Prostate gland (tissue), 2 donors: ENCODE results near the gene SDR9C7. TPM values are rescaled to one million over a fixed set of nuclear protein-coding genes. Genes with fewer than 3 reads are reported as not detected.
"Not testable (repeated sequence)": the region's sequence is repeated elsewhere in the genome, so short reads cannot be mapped to it uniquely, and the experiment has no call there.

Source experiments
- DNase-seq: peaks from one replicate; pipeline ENCODE4 v3.0.0-alpha.2; 2019; ENCODE audit warnings: low spot score
- H3K27ac ChIP-seq, 2 donors: fragments of 200-600 bp; sonication (generic); 2 replicates each; pipeline ENCODE4 v1.5.1; 2017 to 2019
- H3K27me3 ChIP-seq: fragments of 200-600 bp; sonication (generic); replicated peaks from 2 replicates; pipeline ENCODE4 v1.5.1; 2019; ENCODE audit not compliant: insufficient read depth
- H3K36me3 ChIP-seq, 2 donors: fragments of 200-600 bp; sonication (generic); 1 replicate in 1 of 2; 2 replicates in 1 of 2; pipeline versions ENCODE4 v1.5.1 to v1.8.1; 2017 to 2019
- H3K4me1 ChIP-seq: fragments of 200-600 bp; sonication (generic); replicated peaks from 2 replicates; pipeline ENCODE4 v1.5.1; 2019
- H3K4me3 ChIP-seq, 2 donors: fragments of 200-600 bp; sonication (generic); 2 replicates each; pipeline ENCODE4 v1.5.1; 2017 to 2019
- H3K9me3 ChIP-seq: fragments of 200-600 bp; sonication (generic); 2 replicates; pipeline ENCODE4 v1.5.1; 2017
- POLR2A ChIP-seq: fragments of 450-650 bp; IDR thresholded peaks from one replicate; pipeline ENCODE4 v1.6.1; 2016; ENCODE audit warnings: antibody characterized with exemption, mild to moderate bottlenecking
- POLR2AphosphoS5 ChIP-seq: sonication (generic); formaldehyde crosslinking; IDR thresholded peaks from one replicate; pipeline ENCODE4 v1.6.1; 2017; ENCODE audit warnings: antibody characterized with exemption
- WGBS: methylation state at CpG from one replicate; pipeline ENCODE4 v1.1.5; 2018; 5-methylcytosine and 5-hydroxymethylcytosine counted together
- intact Hi-C: fragments of 100-400 bp; cut with DNase I; formaldehyde crosslinking; loops from one replicate; pipeline ENCODE4 v1.14.2; 2022
- total RNA-seq, 2 donors: library from RNA; depleted of rRNA; stranded (reverse); fragments of >200 nt; gene quantifications; one replicate each; pipeline ENCODE4 v1.1.0, GENCODE V29; 2016
- TF ChIP-seq, protein P1 (sequence below), 4 experiments: fragments of 200-600 bp in 2 of 4; fragments of 450-650 bp in 2 of 4; sonication (generic) in 2 of 4; IDR thresholded peaks; 1 replicate in 3 of 4; 2 replicates in 1 of 4; pipeline ENCODE4 v1.5.1; 2016 to 2019; ENCODE audit warnings: antibody characterized with exemption in 4 of 4, mild to moderate bottlenecking in 2 of 4, moderate library complexity in 2 of 4

Gene SDR9C7
- total RNA-seq, 2 donors from 2014 or later = 1.1 TPM; not detected in 1

GRCh38 chr12:56978397-56979138, 44.4 kb upstream of the SDR9C7 start:
- Histone ChIP-seq H3K27me3 (no peaks in the 10 kb centered on the region), H3K9me3 (no peaks in the 10 kb centered on the region), H3K27ac (no peak overlapping the region), H3K4me1 (no peaks in the 10 kb centered on the region), H3K4me3 (no peak overlapping the region), H3K36me3 (no peaks in the 10 kb centered on the region)
- 92% methylated on average over 3 of the region's 3 CpGs for WGBS
- no peak for DNase-seq
- TF ChIP-seq POLR2AphosphoS5 (no peak), POLR2A (no peak)
- intact Hi-C loops = no loop called here

GRCh38 chr12:56977361-56977760, 43.2 kb upstream of the SDR9C7 start:
- H3K36me3 ChIP-seq, H3K27ac ChIP-seq, H3K4me1 ChIP-seq, H3K27me3 ChIP-seq, DNase-seq, intact Hi-C loops, H3K9me3 ChIP-seq, H3K4me3 ChIP-seq: not testable (repeated sequence)
- 87% methylated on average over 4 of the region's 4 CpGs for WGBS

- H3K9me3 ChIP-seq, DNase-seq, H3K4me3 ChIP-seq, H3K36me3 ChIP-seq, H3K27ac ChIP-seq, H3K4me1 ChIP-seq, intact Hi-C loops, H3K27me3 ChIP-seq: not testable (repeated sequence)
- WGBS = 90% methylated on average over 3 of the region's 3 CpGs
Observed at GRCh38 chr12:56974224-56974623, 40.0 kb upstream of the SDR9C7 start.

DNA sequence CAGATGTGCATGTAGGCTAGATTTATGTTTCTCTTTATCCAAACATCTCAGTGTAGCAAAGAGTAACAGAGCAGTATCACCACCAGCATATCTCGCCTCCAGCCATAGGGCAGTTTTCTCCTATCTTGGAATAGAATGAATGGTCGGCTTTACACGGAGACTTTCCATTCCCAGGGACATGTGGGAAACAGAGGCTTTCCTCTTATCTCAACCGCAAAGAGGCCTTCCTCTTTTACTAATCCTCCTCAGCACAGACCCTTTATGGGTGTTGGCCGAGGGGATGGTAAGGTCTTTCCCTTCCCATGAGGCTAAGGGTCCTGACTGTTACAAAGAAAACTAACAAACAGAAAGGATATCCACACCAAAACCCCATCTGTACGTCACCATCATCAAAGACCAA, 34.7 kb upstream of the SDR9C7 start:
- H3K9me3 ChIP-seq, intact Hi-C loops: not testable (repeated sequence)

GRCh38 chr12:56965997-56966642, 31.9 kb upstream of the SDR9C7 start:
- H3K27ac ChIP-seq, H3K36me3 ChIP-seq, intact Hi-C loops, H3K4me3 ChIP-seq, DNase-seq, H3K27me3 ChIP-seq, H3K4me1 ChIP-seq, H3K9me3 ChIP-seq: not testable (repeated sequence)
- 92% methylated on average over 15 of the region's 15 CpGs for WGBS

More for the DNA sequence above, 34.7 kb upstream of the SDR9C7 start:
- not testable (repeated sequence) for H3K27me3 ChIP-seq, H3K4me1 ChIP-seq, H3K36me3 ChIP-seq, H3K4me3 ChIP-seq, DNase-seq, H3K27ac ChIP-seq
- WGBS = 81% methylated on average over 6 of the region's 6 CpGs

- intact Hi-C loops, H3K27ac ChIP-seq, H3K4me3 ChIP-seq, H3K4me1 ChIP-seq, H3K36me3 ChIP-seq, H3K27me3 ChIP-seq, DNase-seq, H3K9me3 ChIP-seq: not testable (repeated sequence)
- WGBS = 91% methylated on average over 4 of the region's 4 CpGs
Observed at GRCh38 chr12:56965124-56965523, 30.9 kb upstream of the SDR9C7 start.

DNA sequence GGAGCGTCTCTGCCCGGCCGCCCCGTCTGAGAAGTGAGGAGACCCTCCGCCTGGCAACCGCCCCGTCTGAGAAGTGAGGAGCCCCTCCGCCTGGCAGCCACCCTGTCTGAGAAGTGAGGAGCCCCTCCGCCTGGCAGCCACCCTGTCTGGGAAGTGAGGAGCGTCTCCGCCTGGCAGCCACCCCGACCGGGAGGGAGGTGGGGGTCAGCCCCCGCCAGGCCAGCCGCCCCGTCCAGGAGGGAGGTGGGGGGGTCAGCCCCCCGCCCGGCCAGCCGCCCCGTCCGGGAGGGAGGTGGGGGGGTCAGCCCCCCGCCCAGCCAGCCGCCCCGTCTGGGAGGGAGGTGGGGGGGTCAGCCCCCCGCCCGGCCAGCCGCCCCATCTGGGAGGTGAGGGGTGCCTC, 29.3 kb upstream of the SDR9C7 start:
- H3K27ac ChIP-seq, H3K27me3 ChIP-seq, H3K4me3 ChIP-seq, H3K9me3 ChIP-seq, intact Hi-C loops, DNase-seq, H3K4me1 ChIP-seq, H3K36me3 ChIP-seq: not testable (repeated sequence)
- 93% methylated on average over 11 of the region's 27 CpGs for WGBS

- 67% methylated on average over 4 of the region's 4 CpGs for WGBS
Observed at GRCh38 chr12:56962247-56962646, 28.0 kb upstream of the SDR9C7 start.

DNA sequence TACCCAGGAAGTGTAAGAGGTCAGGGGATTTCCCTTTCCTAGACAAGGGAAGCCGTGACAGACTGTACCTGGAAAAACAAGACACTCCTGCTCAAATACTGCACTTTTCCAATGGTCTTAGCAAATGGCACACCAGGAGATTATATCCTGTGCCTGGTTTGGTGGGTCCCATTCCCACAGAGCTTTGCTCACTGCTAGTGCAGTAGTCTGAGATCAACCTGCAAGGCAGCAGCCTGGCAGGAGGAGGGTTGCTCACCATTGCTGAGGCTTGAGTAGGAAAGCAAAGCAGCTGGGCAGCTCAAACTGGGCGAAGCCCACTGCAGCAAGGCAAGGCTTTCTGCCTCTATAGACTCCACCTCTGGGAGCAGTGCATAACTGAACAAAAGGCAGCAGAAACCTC, 24.2 kb upstream of the SDR9C7 start:
- Histone ChIP-seq H3K27me3 (no peaks in the 10 kb centered on the region), H3K9me3 (no peaks in the 10 kb centered on the region), H3K4me3 (no peak overlapping the region), H3K36me3 (no peaks in the 10 kb centered on the region), H3K4me1 (no peaks in the 10 kb centered on the region), H3K27ac (peak overlapping the region in 1 of 2 donors; percentile 24)
- TF ChIP-seq POLR2A (no peak), POLR2AphosphoS5 (no peak)
- TF ChIP-seq, protein P1, sequence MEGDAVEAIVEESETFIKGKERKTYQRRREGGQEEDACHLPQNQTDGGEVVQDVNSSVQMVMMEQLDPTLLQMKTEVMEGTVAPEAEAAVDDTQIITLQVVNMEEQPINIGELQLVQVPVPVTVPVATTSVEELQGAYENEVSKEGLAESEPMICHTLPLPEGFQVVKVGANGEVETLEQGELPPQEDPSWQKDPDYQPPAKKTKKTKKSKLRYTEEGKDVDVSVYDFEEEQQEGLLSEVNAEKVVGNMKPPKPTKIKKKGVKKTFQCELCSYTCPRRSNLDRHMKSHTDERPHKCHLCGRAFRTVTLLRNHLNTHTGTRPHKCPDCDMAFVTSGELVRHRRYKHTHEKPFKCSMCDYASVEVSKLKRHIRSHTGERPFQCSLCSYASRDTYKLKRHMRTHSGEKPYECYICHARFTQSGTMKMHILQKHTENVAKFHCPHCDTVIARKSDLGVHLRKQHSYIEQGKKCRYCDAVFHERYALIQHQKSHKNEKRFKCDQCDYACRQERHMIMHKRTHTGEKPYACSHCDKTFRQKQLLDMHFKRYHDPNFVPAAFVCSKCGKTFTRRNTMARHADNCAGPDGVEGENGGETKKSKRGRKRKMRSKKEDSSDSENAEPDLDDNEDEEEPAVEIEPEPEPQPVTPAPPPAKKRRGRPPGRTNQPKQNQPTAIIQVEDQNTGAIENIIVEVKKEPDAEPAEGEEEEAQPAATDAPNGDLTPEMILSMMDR (IDR thresholded peaks at IDR 0.05) = no peak
- intact Hi-C loops = no loop called here
- DNase-seq = no peak
- 86% methylated on average over 2 of the region's 2 CpGs for WGBS

More at GRCh38 chr12:56962247-56962646, 28.0 kb upstream of the SDR9C7 start:
- H3K9me3 ChIP-seq, H3K27ac ChIP-seq, H3K27me3 ChIP-seq, intact Hi-C loops, H3K4me3 ChIP-seq, DNase-seq, H3K4me1 ChIP-seq, H3K36me3 ChIP-seq: not testable (repeated sequence)
